Caco-2 (cell line): ENCODE results near the gene PPM1E. TPM values are rescaled to one million over a fixed set of nuclear protein-coding genes. Genes with fewer than 3 reads are reported as not detected.

Source experiments
- BruUV-seq: library from RNA; stranded (reverse); fragments of 400-500 nt; replicated peaks from 2 replicates; lab custom pipeline; 2021; lab: Mats Ljungman, UMichigan
- CTCF ChIA-PET: fragments of 300-600 bp; sonication (Branson Sonifier 250); formaldehyde crosslinking; loops from one replicate; lab custom pipeline; 2022; ENCODE audit warnings: antibody characterized with exemption; lab: Charles Lee
- POLR2A ChIA-PET: fragments of 300-600 bp; sonication (Branson Sonifier 250); formaldehyde crosslinking; loops from one replicate; lab custom pipeline; 2022; ENCODE audit warnings: antibody characterized with exemption; lab: Charles Lee
- DNase-seq, 2 experiments: peaks; one replicate each; pipeline versions ENCODE4 v3.0.0 to v3.0.0-alpha.2; 2020 to 2022
- H3K27me3 ChIP-seq: replicated peaks from 2 replicates; pipeline ENCODE4 v1.6.0; 2011; ENCODE audit warnings: low read length; ENCODE audit not compliant: control insufficient read depth, insufficient read depth
- H3K36me3 ChIP-seq: 2 replicates; pipeline ENCODE4 v1.5.1; 2011; ENCODE audit warnings: low read length; ENCODE audit not compliant: control insufficient read depth, insufficient read depth
- H3K4me1 ChIP-seq: fragments of 250-450 bp; sonication (Bioruptor Pico); 2 replicates; pipeline ENCODE4 v1.5.1; 2020; ENCODE audit warnings: mild to moderate bottlenecking
- H3K4me3 ChIP-seq: 2 replicates; pipeline ENCODE4 v1.5.1; 2011; ENCODE audit warnings: low read depth, mild to moderate bottlenecking, control low read depth, low read length
- H3K9me3 ChIP-seq: fragments of 250-450 bp; sonication (Bioruptor Pico); 2 replicates; pipeline ENCODE4 v1.5.1; 2020; ENCODE audit warnings: mild to moderate bottlenecking, moderate library complexity
- H3K27ac Mint-ChIP-seq: one replicate; pipeline ENCODE4 v1.8.0; 2022; ENCODE audit warnings: mixed read lengths; ENCODE audit not compliant: unreplicated experiment
- H3K27me3 Mint-ChIP-seq: one replicate; pipeline ENCODE4 v1.8.0; 2022; ENCODE audit warnings: mixed read lengths; ENCODE audit not compliant: insufficient read depth, unreplicated experiment
- H3K36me3 Mint-ChIP-seq: one replicate; pipeline ENCODE4 v1.8.0; 2022; ENCODE audit warnings: mild to moderate bottlenecking, mixed read lengths; ENCODE audit not compliant: insufficient read depth, unreplicated experiment
- H3K4me1 Mint-ChIP-seq: one replicate; pipeline ENCODE4 v1.8.0; 2022; ENCODE audit warnings: low read depth, mixed read lengths; ENCODE audit not compliant: unreplicated experiment
- H3K4me3 Mint-ChIP-seq: one replicate; pipeline ENCODE4 v1.8.0; 2022; ENCODE audit warnings: mild to moderate bottlenecking, moderate library complexity, mixed read lengths; ENCODE audit not compliant: unreplicated experiment
- H3K9me3 Mint-ChIP-seq: one replicate; pipeline ENCODE4 v1.8.0; 2022; ENCODE audit warnings: mixed read lengths; ENCODE audit not compliant: unreplicated experiment
- intact Hi-C: fragments of 100-400 bp; cut with micrococcal nuclease; formaldehyde crosslinking; loops from one replicate; pipeline ENCODE4 v1.10.0; 2022; ENCODE audit not compliant: unreplicated experiment
- total RNA-seq: library from RNA; stranded (reverse); gene quantifications from 2 replicates; pipeline ENCODE4 v1.2.3, GENCODE V29; 2022
- TF ChIP-seq, protein P1 (sequence below), 2 experiments: fragments of 200-600 bp in 1 of 2; IDR thresholded peaks; 1 replicate in 1 of 2; 2 replicates in 1 of 2; pipeline versions ENCODE4 v1.5.1 to v1.8.0; 2011 to 2022; ENCODE audit warnings: antibody characterized with exemption in 1 of 2, control low read depth in 1 of 2, inconsistent platforms in 1 of 2, low read depth in 1 of 2, low read length in 1 of 2, mild to moderate bottlenecking in 1 of 2, moderate library complexity in 1 of 2; ENCODE audit not compliant: insufficient read depth in 1 of 2, severe bottlenecking in 1 of 2, unreplicated experiment in 1 of 2

Gene PPM1E
- total RNA-seq, 1 experiment from 2014 or later = 0.09 TPM

DNA sequence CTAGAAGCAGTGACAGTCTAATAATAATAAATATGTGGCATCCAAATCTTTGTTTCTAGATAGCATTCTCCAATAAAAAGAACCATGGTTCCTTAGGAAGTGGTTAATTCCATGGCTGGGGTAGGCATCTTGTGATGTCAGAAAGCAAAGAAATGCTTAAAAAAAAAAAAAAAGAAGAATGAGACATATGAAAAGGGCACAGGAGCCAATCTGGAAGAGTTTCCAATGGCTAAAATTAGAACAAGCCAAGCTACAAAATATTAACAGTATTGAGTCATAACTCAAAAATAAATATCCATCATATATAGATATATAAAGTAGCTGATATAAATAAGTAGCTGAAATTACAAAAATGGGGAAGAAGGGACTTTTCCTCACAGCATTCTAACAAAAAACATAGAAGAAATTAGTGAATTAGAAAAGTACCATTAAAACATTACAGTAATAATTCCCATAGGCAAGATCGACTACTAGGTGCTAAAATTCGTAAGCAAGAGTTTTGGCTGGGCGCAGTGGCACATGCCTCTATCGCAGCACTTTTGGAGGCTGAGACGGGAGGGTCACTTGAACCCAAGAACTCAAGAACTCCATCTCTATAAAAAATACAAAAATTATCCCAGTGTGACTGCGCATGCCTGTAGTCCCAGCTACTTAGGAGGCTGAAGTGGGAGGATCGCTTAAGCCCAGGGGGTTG is 239.7 kb downstream of the PPM1E start:
- peaks cover 23% of the 10 kb centered on the region for H3K4me1 ChIP-seq
- H3K9me3 ChIP-seq = no peaks in the 10 kb centered on the region
- TF ChIP-seq, protein P1, sequence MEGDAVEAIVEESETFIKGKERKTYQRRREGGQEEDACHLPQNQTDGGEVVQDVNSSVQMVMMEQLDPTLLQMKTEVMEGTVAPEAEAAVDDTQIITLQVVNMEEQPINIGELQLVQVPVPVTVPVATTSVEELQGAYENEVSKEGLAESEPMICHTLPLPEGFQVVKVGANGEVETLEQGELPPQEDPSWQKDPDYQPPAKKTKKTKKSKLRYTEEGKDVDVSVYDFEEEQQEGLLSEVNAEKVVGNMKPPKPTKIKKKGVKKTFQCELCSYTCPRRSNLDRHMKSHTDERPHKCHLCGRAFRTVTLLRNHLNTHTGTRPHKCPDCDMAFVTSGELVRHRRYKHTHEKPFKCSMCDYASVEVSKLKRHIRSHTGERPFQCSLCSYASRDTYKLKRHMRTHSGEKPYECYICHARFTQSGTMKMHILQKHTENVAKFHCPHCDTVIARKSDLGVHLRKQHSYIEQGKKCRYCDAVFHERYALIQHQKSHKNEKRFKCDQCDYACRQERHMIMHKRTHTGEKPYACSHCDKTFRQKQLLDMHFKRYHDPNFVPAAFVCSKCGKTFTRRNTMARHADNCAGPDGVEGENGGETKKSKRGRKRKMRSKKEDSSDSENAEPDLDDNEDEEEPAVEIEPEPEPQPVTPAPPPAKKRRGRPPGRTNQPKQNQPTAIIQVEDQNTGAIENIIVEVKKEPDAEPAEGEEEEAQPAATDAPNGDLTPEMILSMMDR (IDR thresholded peaks at IDR 0.05; ENCODE audit: insufficient read depth in 1 of 2, low read depth in 1 of 2, low read length in 1 of 2, severe bottlenecking in 1 of 2, unreplicated experiment in 1 of 2) = no peak
- H3K9me3 Mint-ChIP-seq = no peaks in the 10 kb centered on the region
- H3K4me3 ChIP-seq = no peak overlapping the region
- POLR2A ChIA-PET = no interaction called here
- CTCF ChIA-PET = interaction anchor here (0.6 kb wide), 1 partner anchor 481 kb away, joined by 6 read pairs; no protein-coding TSS in a partner anchor
- BruUV-seq = no TSS peak
- no peak overlapping the region for H3K27ac Mint-ChIP-seq
- peaks cover 43% of the 10 kb centered on the region for H3K36me3 Mint-ChIP-seq
- H3K4me3 Mint-ChIP-seq = no peak overlapping the region
- peaks cover 12% of the 10 kb centered on the region for H3K4me1 Mint-ChIP-seq
- no peaks in the 10 kb centered on the region for H3K27me3 Mint-ChIP-seq
- no peaks in the 10 kb centered on the region; the same call in 1 of the 2 replicates for H3K36me3 ChIP-seq
- intact Hi-C loops = no loop called here
- no peaks in the 10 kb centered on the region for H3K27me3 ChIP-seq
- DNase-seq = no peak

GRCh38 chr17:58996968-58997367 is 241.3 kb downstream of the PPM1E start:
- H3K4me3 Mint-ChIP-seq = no peak overlapping the region
- peaks cover 12% of the 10 kb centered on the region for H3K4me1 Mint-ChIP-seq
- H3K27ac Mint-ChIP-seq = no peak overlapping the region
- POLR2A ChIA-PET = no interaction called here
- Histone ChIP-seq H3K27me3 (no peaks in the 10 kb centered on the region), H3K9me3 (no peaks in the 10 kb centered on the region), H3K36me3 (no peaks in the 10 kb centered on the region; the same call in 1 of the 2 replicates), H3K4me3 (no peak overlapping the region), H3K4me1 (peaks cover 18% of the 10 kb centered on the region)
- no TSS peak for BruUV-seq
- peaks cover 53% of the 10 kb centered on the region for H3K36me3 Mint-ChIP-seq
- DNase-seq = no peak
- no peaks in the 10 kb centered on the region for H3K27me3 Mint-ChIP-seq
- intact Hi-C loops = no loop called here
- CTCF ChIA-PET = no interaction called here
- no peaks in the 10 kb centered on the region for H3K9me3 Mint-ChIP-seq
- TF ChIP-seq, protein P1 (IDR thresholded peaks at IDR 0.05; ENCODE audit: insufficient read depth in 1 of 2, low read depth in 1 of 2, low read length in 1 of 2, severe bottlenecking in 1 of 2, unreplicated experiment in 1 of 2) = no peak

DNA sequence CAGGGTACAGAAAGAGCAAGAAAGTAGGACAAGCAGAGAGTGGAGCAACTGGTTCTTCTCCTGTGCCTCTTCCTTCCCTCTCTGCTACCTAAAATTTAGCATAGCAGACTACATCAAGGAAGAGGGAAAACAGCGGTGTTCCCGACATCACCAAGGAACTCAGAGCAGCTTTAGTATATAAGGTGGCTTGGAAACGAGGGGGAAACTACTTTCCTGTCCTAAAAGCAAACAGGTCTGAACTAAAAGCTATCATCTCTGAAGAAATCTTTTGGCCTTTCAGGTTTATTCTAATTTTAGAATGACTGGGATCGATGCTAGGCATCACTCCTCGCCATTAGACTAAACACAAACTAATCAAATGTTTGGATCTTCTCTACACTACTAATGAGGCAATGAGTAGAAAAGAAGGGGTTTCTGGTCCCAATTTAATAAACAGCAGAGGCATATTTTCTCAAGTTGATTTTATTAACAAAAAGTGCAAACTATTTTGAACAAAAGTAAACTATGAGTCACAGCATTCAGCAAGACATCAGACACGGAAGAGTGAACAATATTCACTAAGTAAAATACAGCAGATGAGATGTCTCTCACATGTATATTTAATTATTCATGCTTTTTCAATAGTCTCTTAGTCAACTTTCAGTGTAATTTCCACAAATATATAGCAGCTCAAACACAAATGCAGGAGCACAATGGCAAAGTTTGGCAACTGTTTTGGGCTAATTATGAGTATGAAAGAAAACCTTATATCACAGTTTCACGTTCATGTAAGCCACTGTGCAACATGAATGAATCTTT is 242.3 kb downstream of the PPM1E start:
- Mint-ChIP-seq H3K4me3 (no peak overlapping the region), H3K27me3 (no peaks in the 10 kb centered on the region), H3K4me1 (peaks cover 7% of the 10 kb centered on the region), H3K9me3 (no peaks in the 10 kb centered on the region), H3K36me3 (peaks cover 49% of the 10 kb centered on the region), H3K27ac (no peak overlapping the region)
- intact Hi-C loops = no loop called here
- CTCF ChIA-PET = no interaction called here
- POLR2A ChIA-PET = no interaction called here
- TF ChIP-seq, protein P1 (IDR thresholded peaks at IDR 0.05; ENCODE audit: insufficient read depth in 1 of 2, low read depth in 1 of 2, low read length in 1 of 2, severe bottlenecking in 1 of 2, unreplicated experiment in 1 of 2) = no peak
- DNase-seq = no peak
- H3K36me3 ChIP-seq = no peaks in the 10 kb centered on the region
- no peaks in the 10 kb centered on the region for H3K9me3 ChIP-seq
- no TSS peak for BruUV-seq
- H3K4me3 ChIP-seq = no peak overlapping the region
- peaks cover 10% of the 10 kb centered on the region for H3K4me1 ChIP-seq
- H3K27me3 ChIP-seq = no peaks in the 10 kb centered on the region
